ENCODE results near the gene LINC00237. TPM values are rescaled to one million over a fixed set of nuclear protein-coding genes. Genes with fewer than 3 reads are reported as not detected.

LINC00237 gene
- total RNA-seq, 2 experiments from 2014 or later: not detected

- H3K4me3 Mint-ChIP-seq: no peak overlapping the region
- no peak for DNase-seq
- peaks cover 37% of the 10 kb centered on the region for H3K27me3 Mint-ChIP-seq
- no peaks in the 10 kb centered on the region for H3K4me1 Mint-ChIP-seq
- H3K27ac Mint-ChIP-seq: no peak overlapping the region
- H3K9me3 Mint-ChIP-seq: no peaks in the 10 kb centered on the region
- no peaks in the 10 kb centered on the region for H3K36me3 Mint-ChIP-seq
These were observed 55.4 kb downstream of the LINC00237 start for GRCh38 chr20:21050710-21051109.

GRCh38 chr20:21049305-21049828, 56.8 kb downstream of the LINC00237 start:
- H3K4me1 Mint-ChIP-seq: no peaks in the 10 kb centered on the region
- DNase-seq: no peak
- no peaks in the 10 kb centered on the region for H3K36me3 Mint-ChIP-seq
- peaks cover 32% of the 10 kb centered on the region for H3K27me3 Mint-ChIP-seq
- H3K27ac Mint-ChIP-seq: no peak overlapping the region
- H3K9me3 Mint-ChIP-seq: no peaks in the 10 kb centered on the region
- H3K4me3 Mint-ChIP-seq: no peak overlapping the region

GRCh38 chr20:21048841-21049273, 57.3 kb downstream of the LINC00237 start:
- Mint-ChIP-seq H3K4me3 (no peak overlapping the region), H3K27ac (no peak overlapping the region), H3K36me3 (no peaks in the 10 kb centered on the region), H3K27me3 (peaks cover 28% of the 10 kb centered on the region), H3K9me3 (no peaks in the 10 kb centered on the region), H3K4me1 (no peaks in the 10 kb centered on the region)
- peak; percentile 45 for DNase-seq

- no peaks in the 10 kb centered on the region for H3K36me3 Mint-ChIP-seq
- H3K27ac Mint-ChIP-seq: no peak overlapping the region
- H3K9me3 Mint-ChIP-seq: no peaks in the 10 kb centered on the region
- H3K4me1 Mint-ChIP-seq: no peaks in the 10 kb centered on the region
- H3K27me3 Mint-ChIP-seq: peaks cover 22% of the 10 kb centered on the region
- no peak for DNase-seq
- H3K4me3 Mint-ChIP-seq: no peak overlapping the region
These were observed 58.2 kb downstream of the LINC00237 start for GRCh38 chr20:21047981-21048380.

- H3K4me1 Mint-ChIP-seq: no peaks in the 10 kb centered on the region
- no peak for DNase-seq
- H3K9me3 Mint-ChIP-seq: no peaks in the 10 kb centered on the region
- H3K36me3 Mint-ChIP-seq: no peaks in the 10 kb centered on the region
- H3K4me3 Mint-ChIP-seq: no peak overlapping the region
- H3K27me3 Mint-ChIP-seq: peaks cover 13% of the 10 kb centered on the region
- no peak overlapping the region for H3K27ac Mint-ChIP-seq
These were observed 59.6 kb downstream of the LINC00237 start for GRCh38 chr20:21046413-21047070.

Other genes with a start within 250 kb of the LINC00237 start
- gene KIZ, start 19.7 kb upstream of the LINC00237 start, total RNA-seq: 10 to 100 TPM in 1 of 2 experiments, 1 to 10 TPM in 1; 9.6 to 15.7 TPM
- 10 to 100 TPM; 85.0 to 85.5 TPM for gene XRN2, start 197.0 kb upstream of the LINC00237 start, total RNA-seq